Measurements from ENCODE around the gene LRMDA.
A peak's percentile ranks its signal among the peaks of the same experiment; 100 is the strongest.

Gene LRMDA

DNA sequence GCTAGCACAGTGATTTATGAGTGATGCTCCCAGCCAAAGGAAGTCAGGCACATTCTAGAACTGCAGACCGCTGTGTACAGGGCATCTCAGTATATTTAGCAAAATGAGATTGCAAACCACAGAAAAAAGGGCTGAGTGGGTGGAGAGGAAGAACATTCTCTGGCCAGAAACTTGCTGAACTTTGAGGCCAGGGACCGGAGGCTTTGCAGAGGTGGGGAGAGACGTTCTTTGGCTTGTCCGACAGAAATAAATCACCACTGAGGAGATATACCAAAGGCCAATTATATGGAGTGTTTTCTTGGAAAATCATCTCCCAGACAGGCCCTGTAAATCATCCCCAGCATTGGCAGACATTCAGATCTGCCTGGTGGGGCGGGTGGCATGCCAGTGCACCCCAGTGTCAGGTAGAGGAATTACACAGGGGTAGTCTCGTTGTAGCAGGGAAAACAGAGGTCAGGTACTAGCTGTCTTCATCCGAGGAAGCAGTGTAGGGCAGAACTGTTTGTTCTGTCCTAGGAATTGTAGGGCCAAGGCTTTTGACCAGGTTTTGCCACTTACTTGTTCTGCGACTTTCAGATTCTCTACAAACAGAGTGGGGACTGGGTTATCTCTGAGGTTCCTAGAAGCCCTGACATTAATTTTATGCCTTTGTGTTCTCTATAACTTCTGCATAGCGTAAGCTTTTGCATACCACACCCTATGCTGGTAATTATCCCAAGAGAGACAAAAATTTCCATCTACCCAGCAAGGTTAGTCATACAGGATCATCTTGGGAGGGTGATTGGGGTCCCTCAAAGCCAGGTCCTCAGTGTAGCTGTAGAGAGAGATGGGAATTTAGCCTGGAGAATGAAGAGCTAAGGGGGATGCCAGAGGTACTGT is 655.6 kb downstream of the LRMDA start:
- peak; percentile 12 for DNase-seq (ENCODE audit: low read depth)
- H3K4me3 ChIP-seq (ENCODE audit: low read depth, low read length), result no peak overlapping the region
- peak; percentile 52 for TF ChIP-seq CTCF (IDR thresholded peaks at IDR 0.05; ENCODE audit: insufficient read depth, low read depth, low read length, missing control alignments)

GRCh38 chr10:76088008-76088407 is 656.6 kb downstream of the LRMDA start:
- DNase-seq (ENCODE audit: low read depth), result no peak

DNA sequence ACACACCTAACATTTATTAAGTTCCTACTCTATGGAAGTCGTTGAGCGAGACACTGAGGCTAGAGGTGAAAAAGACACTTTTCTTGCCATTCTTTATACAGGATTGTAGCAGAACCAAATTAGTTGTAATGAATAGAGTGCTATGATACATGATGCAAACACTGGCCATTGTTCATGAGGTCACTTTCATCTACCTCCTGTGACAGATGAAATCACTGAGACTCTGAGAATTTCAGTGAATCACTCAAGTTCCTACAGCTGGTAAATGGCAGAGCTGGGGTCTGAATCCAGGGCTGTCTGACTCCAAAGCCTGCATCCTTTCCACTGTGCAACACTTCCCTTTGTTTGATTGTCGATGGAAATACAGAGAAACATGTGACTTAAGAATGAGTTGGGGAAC is 657.6 kb downstream of the LRMDA start:
- no peak for DNase-seq (ENCODE audit: low read depth)
- TF ChIP-seq CTCF (IDR thresholded peaks at IDR 0.05; ENCODE audit: insufficient read depth, low read depth, low read length, missing control alignments), result no peak
- H3K4me3 ChIP-seq (ENCODE audit: low read depth, low read length), result no peak overlapping the region

More at GRCh38 chr10:76088008-76088407, 656.6 kb downstream of the LRMDA start:
- no peak for TF ChIP-seq CTCF (IDR thresholded peaks at IDR 0.05; ENCODE audit: insufficient read depth, low read depth, low read length, missing control alignments)
- no peak overlapping the region for H3K4me3 ChIP-seq (ENCODE audit: low read depth, low read length)

DNA sequence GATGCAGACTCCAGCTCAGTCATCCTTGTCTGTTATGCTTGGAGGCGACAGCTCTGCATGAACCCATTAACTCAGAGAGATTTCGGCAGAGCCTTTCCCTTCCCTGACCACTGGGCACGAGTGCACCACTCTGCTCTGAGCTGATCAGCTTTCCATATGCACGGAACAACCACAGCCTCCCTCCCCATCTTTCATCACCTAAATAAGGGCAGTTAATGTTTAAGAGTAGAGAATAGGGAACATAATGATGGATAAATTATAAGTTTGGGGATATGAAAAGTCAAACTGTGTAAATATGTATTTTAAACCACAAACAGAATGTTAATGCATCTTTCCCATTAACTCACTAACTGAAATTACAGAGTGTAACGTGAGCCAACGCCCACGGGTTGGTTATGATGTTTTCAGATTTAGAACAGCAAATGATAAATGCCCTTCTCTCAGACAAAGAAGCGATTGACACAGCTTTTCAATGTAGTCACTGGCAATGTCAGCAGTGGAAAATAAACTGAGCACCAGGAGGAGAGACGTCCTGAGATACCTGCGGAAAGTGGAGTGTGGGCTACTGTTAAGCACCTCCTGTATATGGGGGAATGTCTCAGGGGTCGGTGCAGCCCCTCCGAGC is 658.2 kb downstream of the LRMDA start:
- DNase-seq (ENCODE audit: low read depth), result no peak
- no peak for TF ChIP-seq CTCF (IDR thresholded peaks at IDR 0.05; ENCODE audit: insufficient read depth, low read depth, low read length, missing control alignments)
- H3K4me3 ChIP-seq (ENCODE audit: low read depth, low read length), result no peak overlapping the region

- H3K4me3 ChIP-seq (ENCODE audit: low read depth, low read length), result no peak overlapping the region
- TF ChIP-seq CTCF (IDR thresholded peaks at IDR 0.05; ENCODE audit: insufficient read depth, low read depth, low read length, missing control alignments), result no peak
- no peak for DNase-seq (ENCODE audit: low read depth)
Measured at GRCh38 chr10:76091926-76092325, 660.5 kb downstream of the LRMDA start.

DNA sequence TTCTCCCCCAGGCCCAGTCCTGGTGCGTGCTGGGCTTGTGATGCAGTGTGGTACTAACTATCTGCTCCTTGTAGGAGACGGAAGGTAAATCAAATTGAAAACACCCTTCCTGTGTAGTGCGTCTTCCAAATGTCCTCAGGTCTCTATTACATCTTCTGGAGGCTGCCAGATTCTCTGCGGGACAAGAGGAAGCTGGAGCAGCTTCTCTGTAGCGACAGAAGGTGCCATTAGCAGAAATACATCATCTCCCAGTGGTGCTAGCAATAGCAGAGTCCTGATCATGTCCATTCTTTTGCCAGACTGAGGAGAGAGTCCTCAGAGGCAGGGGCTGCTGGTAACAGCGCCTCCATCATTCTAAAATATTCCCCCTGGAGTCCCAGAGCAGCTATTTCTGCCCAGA is 675.2 kb downstream of the LRMDA start:
- TF ChIP-seq CTCF (IDR thresholded peaks at IDR 0.05; ENCODE audit: insufficient read depth, low read depth, low read length, missing control alignments), result no peak
- no peak for DNase-seq (ENCODE audit: low read depth)
- no peak overlapping the region for H3K4me3 ChIP-seq (ENCODE audit: low read depth, low read length)
